Mammary epithelial cell (primary cell): ENCODE measurements around the gene PEA15.

ENCODE experiments used
- EZH2 ChIP-seq: IDR thresholded peaks from 2 replicates; pipeline ENCODE4 v1.6.1; 2012; ENCODE audit warnings: low read length, inconsistent platforms, borderline replicate concordance
- TF ChIP-seq, protein P1 (sequence below), 2 donors: IDR thresholded peaks in 1 of 2; conservative IDR thresholded peaks in 1 of 2; 2 replicates each; pipeline ENCODE4 v1.5.1; 2011 to 2012; ENCODE audit warnings: inconsistent platforms in 2 of 2, low read length in 2 of 2, mild to moderate bottlenecking in 2 of 2, control low read depth in 1 of 2, low read depth in 1 of 2; ENCODE audit not compliant: insufficient read depth in 1 of 2; ENCODE audit errors: extremely low read depth in 1 of 2

DNA sequence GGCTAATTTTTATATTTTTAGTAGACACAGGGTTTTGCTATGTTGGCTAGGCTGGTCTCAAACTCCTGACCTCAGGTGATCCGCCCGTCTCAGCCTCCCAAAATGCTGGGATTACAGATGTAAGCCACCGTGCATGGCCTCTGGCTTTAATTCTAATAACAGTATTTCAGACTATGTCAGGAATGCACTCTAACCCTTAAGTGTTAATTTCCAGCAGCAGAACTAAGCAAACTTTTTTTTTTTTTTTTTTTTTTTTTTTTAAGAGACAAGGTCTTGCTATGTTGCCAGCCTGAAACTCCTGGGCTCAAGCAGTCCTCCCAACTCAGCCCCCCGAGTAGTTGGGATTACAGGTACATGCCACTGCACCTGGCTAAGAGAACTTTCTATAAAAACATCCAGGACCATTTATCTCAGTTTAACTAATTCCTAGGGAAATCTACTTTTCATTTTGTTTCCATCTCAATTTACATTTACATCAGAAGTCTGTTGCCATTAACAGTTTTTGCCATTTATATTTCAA is 50.7 kb downstream of the PEA15 start:
- TF ChIP-seq, protein P1, sequence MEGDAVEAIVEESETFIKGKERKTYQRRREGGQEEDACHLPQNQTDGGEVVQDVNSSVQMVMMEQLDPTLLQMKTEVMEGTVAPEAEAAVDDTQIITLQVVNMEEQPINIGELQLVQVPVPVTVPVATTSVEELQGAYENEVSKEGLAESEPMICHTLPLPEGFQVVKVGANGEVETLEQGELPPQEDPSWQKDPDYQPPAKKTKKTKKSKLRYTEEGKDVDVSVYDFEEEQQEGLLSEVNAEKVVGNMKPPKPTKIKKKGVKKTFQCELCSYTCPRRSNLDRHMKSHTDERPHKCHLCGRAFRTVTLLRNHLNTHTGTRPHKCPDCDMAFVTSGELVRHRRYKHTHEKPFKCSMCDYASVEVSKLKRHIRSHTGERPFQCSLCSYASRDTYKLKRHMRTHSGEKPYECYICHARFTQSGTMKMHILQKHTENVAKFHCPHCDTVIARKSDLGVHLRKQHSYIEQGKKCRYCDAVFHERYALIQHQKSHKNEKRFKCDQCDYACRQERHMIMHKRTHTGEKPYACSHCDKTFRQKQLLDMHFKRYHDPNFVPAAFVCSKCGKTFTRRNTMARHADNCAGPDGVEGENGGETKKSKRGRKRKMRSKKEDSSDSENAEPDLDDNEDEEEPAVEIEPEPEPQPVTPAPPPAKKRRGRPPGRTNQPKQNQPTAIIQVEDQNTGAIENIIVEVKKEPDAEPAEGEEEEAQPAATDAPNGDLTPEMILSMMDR (conservative IDR thresholded peaks at IDR 0.05 in 1 of 2, IDR thresholded peaks at IDR 0.05 in 1 of 2; ENCODE audit: extremely low read depth in 1 of 2, insufficient read depth in 1 of 2, low read depth in 1 of 2, low read length in 2 of 2), result no peak
- no peak for TF ChIP-seq EZH2
